ENCODE results near the gene CNTN4. TPM values are rescaled to one million over a fixed set of nuclear protein-coding genes. Genes with fewer than 3 reads are reported as not detected.

The CNTN4 gene
- total RNA-seq, 1 donor from 2014 or later: not detected

DNA sequence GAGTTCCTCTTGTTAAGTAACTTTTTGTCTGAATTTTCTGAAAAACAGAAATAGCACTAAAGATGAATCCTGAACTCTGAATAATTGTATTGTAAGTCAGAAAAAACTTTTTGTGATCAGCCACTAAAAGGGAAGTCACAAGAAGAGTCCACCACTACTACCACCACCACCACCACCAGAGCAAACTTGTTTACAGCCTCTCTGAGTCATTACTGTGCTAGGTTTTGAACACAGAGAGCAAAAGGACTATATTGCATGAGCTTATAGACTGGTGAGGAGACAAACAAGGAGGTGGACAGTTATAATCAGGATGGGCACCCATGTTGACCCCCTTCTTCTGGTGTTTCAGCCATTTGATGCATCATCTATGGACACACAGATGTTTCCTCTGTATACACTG lies 869.8 kb downstream of the CNTN4 start:
- Histone ChIP-seq H3K9ac (ENCODE audit: low read length) (no peak overlapping the region), H2AFZ (ENCODE audit: low read depth, low read length) (no peak overlapping the region), H3K79me2 (ENCODE audit: insufficient read depth, low read length) (no peaks in the 10 kb centered on the region), H4K20me1 (ENCODE audit: insufficient read depth, low read length) (no peaks in the 10 kb centered on the region), H3K4me1 (ENCODE audit: insufficient read depth, low read length) (no peaks in the 10 kb centered on the region), H3K27ac (ENCODE audit: low read depth, low read length) (no peak overlapping the region), H3K4me3 (ENCODE audit: insufficient read depth, low read depth, low read length) (no peak overlapping the region), H3K27me3 (ENCODE audit: insufficient read depth, low read length) (no peaks in the 10 kb centered on the region), H3K36me3 (ENCODE audit: insufficient read depth, low read length) (no peaks in the 10 kb centered on the region), H3K4me2 (ENCODE audit: low read length) (no peak overlapping the region), H3K9me3 (ENCODE audit: insufficient read depth, low read depth, low read length) (no peaks in the 10 kb centered on the region)
- Mint-ChIP-seq H3K27me3 (ENCODE audit: low read depth, unreplicated experiment) (no peaks in the 10 kb centered on the region), H3K4me3 (ENCODE audit: unreplicated experiment) (no peak overlapping the region), H3K4me1 (ENCODE audit: low read depth, unreplicated experiment) (no peaks in the 10 kb centered on the region), H3K27ac (ENCODE audit: unreplicated experiment) (no peak overlapping the region), H3K36me3 (ENCODE audit: low read depth, unreplicated experiment) (no peaks in the 10 kb centered on the region), H3K9me3 (ENCODE audit: unreplicated experiment) (no peaks in the 10 kb centered on the region)
- TF ChIP-seq, protein P1, sequence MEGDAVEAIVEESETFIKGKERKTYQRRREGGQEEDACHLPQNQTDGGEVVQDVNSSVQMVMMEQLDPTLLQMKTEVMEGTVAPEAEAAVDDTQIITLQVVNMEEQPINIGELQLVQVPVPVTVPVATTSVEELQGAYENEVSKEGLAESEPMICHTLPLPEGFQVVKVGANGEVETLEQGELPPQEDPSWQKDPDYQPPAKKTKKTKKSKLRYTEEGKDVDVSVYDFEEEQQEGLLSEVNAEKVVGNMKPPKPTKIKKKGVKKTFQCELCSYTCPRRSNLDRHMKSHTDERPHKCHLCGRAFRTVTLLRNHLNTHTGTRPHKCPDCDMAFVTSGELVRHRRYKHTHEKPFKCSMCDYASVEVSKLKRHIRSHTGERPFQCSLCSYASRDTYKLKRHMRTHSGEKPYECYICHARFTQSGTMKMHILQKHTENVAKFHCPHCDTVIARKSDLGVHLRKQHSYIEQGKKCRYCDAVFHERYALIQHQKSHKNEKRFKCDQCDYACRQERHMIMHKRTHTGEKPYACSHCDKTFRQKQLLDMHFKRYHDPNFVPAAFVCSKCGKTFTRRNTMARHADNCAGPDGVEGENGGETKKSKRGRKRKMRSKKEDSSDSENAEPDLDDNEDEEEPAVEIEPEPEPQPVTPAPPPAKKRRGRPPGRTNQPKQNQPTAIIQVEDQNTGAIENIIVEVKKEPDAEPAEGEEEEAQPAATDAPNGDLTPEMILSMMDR (IDR thresholded peaks at IDR 0.05; ENCODE audit: insufficient read depth, low read depth, low read length): no peak
- TF ChIP-seq EZH2 (IDR thresholded peaks at IDR 0.05; ENCODE audit: insufficient read depth, low read length): no peak
- DNase-seq (ENCODE audit: low read depth) (no peak), FAIRE-seq (no peak)

DNA sequence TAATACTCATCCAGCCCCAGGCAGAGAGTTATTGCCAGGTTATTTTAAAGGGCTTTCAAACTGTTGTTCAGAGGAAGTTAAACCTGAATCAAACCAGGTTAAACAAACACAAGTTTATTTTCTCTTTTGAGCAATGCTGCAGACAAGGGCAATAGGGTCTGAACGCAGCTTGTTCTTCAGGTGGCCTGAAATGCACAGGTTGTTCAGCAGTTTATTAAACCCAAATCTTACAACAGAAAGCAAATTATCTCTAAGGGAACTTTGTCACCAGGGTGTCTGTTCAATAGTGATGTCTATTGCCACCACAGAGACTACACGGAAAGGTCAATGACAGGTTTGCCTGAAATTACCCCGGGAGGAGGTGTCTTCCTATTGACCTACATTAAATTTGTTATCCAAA lies 877.5 kb downstream of the CNTN4 start:
- Histone ChIP-seq H3K27ac (ENCODE audit: low read depth, low read length) (no peak overlapping the region), H3K9me3 (ENCODE audit: insufficient read depth, low read depth, low read length) (no peaks in the 10 kb centered on the region), H3K79me2 (ENCODE audit: insufficient read depth, low read length) (no peaks in the 10 kb centered on the region), H3K4me3 (ENCODE audit: insufficient read depth, low read depth, low read length) (no peak overlapping the region), H2AFZ (ENCODE audit: low read depth, low read length) (no peak overlapping the region), H3K9ac (ENCODE audit: low read length) (no peak overlapping the region), H3K4me1 (ENCODE audit: insufficient read depth, low read length) (no peaks in the 10 kb centered on the region), H3K36me3 (ENCODE audit: insufficient read depth, low read length) (no peaks in the 10 kb centered on the region), H3K27me3 (ENCODE audit: insufficient read depth, low read length) (no peaks in the 10 kb centered on the region), H3K4me2 (ENCODE audit: low read length) (no peak overlapping the region), H4K20me1 (ENCODE audit: insufficient read depth, low read length) (no peaks in the 10 kb centered on the region)
- H3K27me3 Mint-ChIP-seq (ENCODE audit: low read depth, unreplicated experiment): no peaks in the 10 kb centered on the region
- H3K9me3 Mint-ChIP-seq (ENCODE audit: unreplicated experiment): peaks cover 3% of the 10 kb centered on the region
- FAIRE-seq (no peak), DNase-seq (ENCODE audit: low read depth) (no peak)
- no peaks in the 10 kb centered on the region for H3K4me1 Mint-ChIP-seq (ENCODE audit: low read depth, unreplicated experiment)
- TF ChIP-seq EZH2 (IDR thresholded peaks at IDR 0.05; ENCODE audit: insufficient read depth, low read length): no peak
- TF ChIP-seq, protein P1 (IDR thresholded peaks at IDR 0.05; ENCODE audit: insufficient read depth, low read depth, low read length): no peak
- H3K27ac Mint-ChIP-seq (ENCODE audit: unreplicated experiment): no peak overlapping the region
- no peak overlapping the region for H3K4me3 Mint-ChIP-seq (ENCODE audit: unreplicated experiment)
- H3K36me3 Mint-ChIP-seq (ENCODE audit: low read depth, unreplicated experiment): no peaks in the 10 kb centered on the region

DNA sequence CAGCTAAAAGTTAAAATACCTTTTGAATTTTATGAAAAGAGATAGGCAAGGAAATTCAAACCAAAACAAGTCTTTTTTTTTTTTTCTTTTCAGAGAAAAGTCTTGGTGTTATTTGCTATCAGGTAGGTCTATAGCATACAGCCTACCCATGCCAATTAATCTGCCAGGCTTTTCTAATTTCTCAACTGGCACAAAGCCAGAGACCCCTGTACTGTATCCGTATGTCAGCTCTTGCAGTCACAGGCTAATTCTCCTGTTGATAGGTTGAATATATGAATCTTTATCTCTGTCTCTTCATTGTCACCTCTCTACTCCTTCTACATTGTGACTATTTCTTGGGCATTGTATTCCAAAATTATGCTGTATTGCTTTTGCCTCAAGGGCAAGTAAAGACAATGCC lies 878.1 kb downstream of the CNTN4 start:
- peaks cover 3% of the 10 kb centered on the region for H3K9me3 Mint-ChIP-seq (ENCODE audit: unreplicated experiment)
- Histone ChIP-seq H3K27ac (ENCODE audit: low read depth, low read length) (no peak overlapping the region), H3K9me3 (ENCODE audit: insufficient read depth, low read depth, low read length) (no peaks in the 10 kb centered on the region), H3K9ac (ENCODE audit: low read length) (no peak overlapping the region), H3K4me1 (ENCODE audit: insufficient read depth, low read length) (no peaks in the 10 kb centered on the region), H2AFZ (ENCODE audit: low read depth, low read length) (no peak overlapping the region), H3K4me3 (ENCODE audit: insufficient read depth, low read depth, low read length) (no peak overlapping the region), H4K20me1 (ENCODE audit: insufficient read depth, low read length) (no peaks in the 10 kb centered on the region), H3K36me3 (ENCODE audit: insufficient read depth, low read length) (no peaks in the 10 kb centered on the region), H3K27me3 (ENCODE audit: insufficient read depth, low read length) (no peaks in the 10 kb centered on the region), H3K79me2 (ENCODE audit: insufficient read depth, low read length) (no peaks in the 10 kb centered on the region), H3K4me2 (ENCODE audit: low read length) (no peak overlapping the region)
- TF ChIP-seq, protein P1 (IDR thresholded peaks at IDR 0.05; ENCODE audit: insufficient read depth, low read depth, low read length): no peak
- no peak for TF ChIP-seq EZH2 (IDR thresholded peaks at IDR 0.05; ENCODE audit: insufficient read depth, low read length)
- FAIRE-seq (no peak), DNase-seq (ENCODE audit: low read depth) (no peak)
- H3K27ac Mint-ChIP-seq (ENCODE audit: unreplicated experiment): no peak overlapping the region
- no peaks in the 10 kb centered on the region for H3K36me3 Mint-ChIP-seq (ENCODE audit: low read depth, unreplicated experiment)
- H3K27me3 Mint-ChIP-seq (ENCODE audit: low read depth, unreplicated experiment): no peaks in the 10 kb centered on the region
- H3K4me3 Mint-ChIP-seq (ENCODE audit: unreplicated experiment): no peak overlapping the region
- H3K4me1 Mint-ChIP-seq (ENCODE audit: low read depth, unreplicated experiment): no peaks in the 10 kb centered on the region
